HG03457 (cell line): Measurements from ENCODE around the gene NXF1.
A peak's percentile ranks its signal among the peaks of the same experiment; 100 is the strongest.
"Not testable (repeated sequence)": the region's sequence is repeated elsewhere in the genome, so short reads cannot be mapped to it uniquely, and the experiment has no call there.

Source experiments
- ATAC-seq: cut with Tn5 transposase; IDR thresholded peaks from one replicate; pipeline ENCODE4 v1.9.1; 2021; ENCODE audit warnings: moderate number of reproducible peaks; ENCODE audit not compliant: unreplicated experiment

NXF1 gene

DNA sequence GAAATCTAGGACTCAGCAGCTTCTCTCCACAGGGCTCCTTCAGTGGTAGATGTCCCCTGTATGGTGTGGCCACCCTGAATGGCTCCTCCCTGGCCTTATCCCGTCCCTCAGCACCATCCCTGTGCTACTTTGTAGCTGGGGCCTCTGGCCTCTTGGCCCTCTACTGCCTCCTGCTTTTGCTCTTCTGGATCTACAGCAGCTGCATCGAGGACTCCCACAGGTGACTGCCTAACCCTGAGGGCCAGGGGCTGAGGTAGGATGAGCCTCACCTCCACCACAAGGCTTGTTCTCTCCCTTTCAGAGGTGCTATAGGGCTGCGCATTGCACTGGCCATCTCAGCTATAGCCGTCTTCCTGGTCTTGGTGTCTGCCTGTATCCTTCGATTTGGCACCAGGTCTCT, 16.2 kb downstream of the NXF1 start:
- ATAC-seq: no peak

DNA sequence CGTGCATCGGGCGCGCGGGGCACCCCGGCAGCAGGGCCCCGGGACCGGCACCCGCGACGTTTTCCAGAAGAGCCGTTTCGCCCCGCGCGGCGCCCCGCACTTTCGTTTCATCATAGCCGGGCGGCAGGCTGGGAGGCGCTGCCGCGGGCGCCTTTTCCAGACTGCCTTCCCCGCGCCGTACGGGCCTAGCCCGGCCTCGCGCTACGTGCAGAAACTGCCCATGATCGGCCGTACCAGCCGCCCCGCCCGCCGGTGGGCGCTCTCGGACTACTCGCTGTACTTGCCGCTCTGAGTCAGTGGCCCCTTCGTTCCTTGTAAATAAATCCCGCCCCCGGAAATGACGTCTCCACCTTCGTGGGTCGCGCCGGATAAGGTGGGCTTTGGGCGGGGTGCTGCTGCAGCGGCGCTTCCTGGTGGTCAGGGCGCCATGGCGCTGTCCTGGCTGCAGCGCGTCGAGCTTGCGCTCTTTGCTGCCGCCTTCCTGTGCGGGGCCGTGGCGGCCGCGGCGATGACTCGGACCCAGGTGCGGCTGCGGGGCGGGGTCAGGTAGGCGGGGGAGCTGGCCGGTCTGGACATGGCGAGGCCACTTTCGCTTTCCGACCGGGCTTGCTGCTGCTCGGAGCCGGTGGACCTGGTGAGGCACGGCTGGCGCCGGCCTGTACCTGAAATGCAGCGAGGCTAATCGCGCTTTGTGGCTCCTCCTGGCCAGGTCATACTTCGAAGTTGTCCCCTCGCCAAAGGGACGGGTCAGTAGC, 18.1 kb downstream of the NXF1 start, which contains the start of gene TMEM179B:
Gene TMEM179B, plus strand, starts transcription at position 398 of the 755 bp plus-strand sequence. Its CDS starts 30 bp downstream, at position 428.
- peak; percentile 46 for ATAC-seq

DNA sequence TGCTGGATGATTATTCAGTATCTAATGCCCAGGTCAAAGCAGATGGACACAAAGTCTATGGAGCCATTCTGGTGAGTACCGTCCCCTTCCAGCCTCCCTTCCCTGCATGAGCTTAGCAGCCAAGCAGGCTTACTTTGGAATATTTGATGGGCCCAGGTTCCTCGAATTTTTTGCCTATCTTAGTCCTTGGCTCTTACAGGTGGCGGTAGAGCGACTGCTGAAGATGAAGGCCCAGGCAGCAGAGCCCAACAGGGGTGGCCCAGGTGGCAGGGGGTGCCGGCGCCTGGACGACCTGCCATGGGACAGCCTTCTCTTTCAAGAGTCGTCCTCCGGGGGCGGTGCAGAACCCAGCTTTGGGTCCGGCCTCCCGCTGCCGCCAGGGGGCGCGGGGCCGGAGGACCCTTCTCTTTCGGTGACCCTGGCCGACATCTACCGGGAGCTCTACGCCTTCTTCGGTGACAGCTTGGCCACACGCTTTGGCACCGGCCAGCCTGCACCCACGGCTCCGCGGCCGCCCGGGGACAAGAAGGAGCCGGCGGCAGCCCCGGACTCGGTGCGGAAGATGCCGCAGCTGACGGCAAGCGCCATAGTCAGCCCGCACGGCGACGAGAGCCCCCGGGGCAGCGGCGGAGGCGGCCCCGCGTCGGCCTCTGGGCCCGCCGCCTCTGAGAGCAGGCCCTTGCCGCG, 18.8 kb downstream of the NXF1 start:
- peak; percentile 45 for ATAC-seq

DNA sequence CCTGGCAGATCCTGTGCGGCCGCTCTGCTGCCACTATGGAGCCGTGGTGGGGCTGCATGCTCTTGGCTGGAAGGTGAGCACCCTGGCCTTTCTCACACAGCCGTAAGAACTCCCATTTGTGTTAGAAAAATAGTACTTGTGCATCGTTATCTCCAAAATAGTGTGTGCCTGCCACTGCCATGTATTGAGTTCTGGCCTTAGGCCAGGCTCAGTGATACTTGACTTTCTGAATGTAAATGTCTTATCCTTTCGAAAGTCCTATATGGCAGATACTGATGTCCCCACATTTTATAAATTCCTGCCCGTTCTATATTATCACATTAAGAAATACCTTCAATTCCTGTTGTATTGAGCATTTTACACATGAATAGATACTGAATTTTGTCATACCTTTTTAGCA, 22.5 kb downstream of the NXF1 start:
- ATAC-seq: no peak

DNA sequence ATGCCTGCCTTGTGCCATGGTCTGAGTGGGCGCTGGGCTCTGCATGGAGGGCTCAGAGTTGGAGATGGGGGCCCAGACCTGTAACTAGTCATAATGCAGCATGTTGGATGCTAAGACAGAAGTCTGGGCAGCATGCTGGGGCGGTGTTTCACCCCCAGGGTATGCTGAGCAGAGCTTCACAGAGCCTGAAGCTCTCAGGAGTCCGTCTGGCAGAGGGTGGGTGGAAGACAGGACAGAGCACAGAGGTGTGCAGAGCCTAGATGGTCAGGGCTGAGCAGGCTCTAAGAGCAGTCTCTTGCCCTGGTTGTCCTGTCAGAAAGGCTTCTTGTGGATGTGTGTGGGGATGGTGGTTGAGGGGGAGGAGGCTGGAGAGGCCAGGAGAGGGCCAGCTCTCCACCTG, 26.8 kb downstream of the NXF1 start:
- no peak for ATAC-seq

DNA sequence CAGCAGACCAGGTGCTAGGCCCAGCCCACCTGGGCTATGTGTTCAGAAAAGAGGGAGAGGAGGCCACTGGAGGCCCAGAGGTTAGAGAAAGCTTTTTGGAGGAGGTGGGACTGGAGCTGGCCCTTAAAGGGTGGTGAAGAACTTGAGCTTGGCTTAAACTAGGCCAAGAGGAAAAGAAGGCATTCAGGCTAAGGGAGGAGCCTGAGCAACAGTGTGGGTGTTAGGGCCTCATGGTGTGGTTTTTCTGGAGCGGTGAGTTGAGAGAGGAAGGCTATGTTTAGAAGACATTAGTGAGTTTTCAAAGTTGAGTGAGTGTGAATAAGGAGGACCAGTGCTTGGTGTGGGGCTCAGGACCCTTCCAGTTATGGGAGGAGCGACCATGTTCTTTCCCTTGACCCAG, 27.9 kb downstream of the NXF1 start:
- no peak for ATAC-seq

DNA sequence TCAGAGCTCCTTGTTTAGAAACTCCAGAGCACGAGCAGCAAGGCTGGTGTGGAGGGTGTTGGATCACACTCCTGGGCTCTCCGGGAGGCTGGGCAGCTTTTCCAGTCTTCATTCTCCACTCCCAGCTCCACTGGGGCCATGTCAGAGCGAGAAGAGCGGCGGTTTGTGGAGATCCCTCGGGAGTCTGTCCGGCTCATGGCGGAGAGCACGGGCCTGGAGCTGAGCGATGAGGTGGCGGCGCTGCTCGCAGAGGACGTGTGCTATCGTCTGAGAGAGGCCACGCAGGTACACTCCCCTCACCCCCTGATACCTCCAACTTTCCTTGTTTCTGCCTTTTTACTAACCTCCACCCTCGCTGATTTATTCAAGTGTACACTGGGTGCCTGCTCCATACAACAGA, 29.6 kb downstream of the NXF1 start:
- ATAC-seq: no peak

DNA sequence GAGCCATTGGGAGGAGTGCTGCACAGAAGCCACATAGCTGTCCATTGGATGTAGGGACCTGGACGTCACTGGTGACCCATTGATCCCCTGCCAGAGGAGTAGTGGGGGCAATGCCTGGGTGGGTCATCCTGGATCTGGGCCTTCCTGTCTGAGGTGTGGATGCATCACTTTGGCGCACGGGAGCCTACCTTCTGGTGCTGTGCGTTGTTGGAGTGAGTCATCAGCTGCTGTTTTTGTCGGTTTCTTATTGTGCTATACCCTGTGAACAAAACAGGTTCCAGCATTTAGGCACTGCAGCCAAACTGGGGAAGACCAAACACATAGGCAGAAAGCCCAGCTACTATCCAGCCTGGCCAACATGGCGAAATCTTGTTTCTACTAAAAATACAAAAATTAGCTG, 30.8 kb downstream of the NXF1 start:
- no peak for ATAC-seq

DNA sequence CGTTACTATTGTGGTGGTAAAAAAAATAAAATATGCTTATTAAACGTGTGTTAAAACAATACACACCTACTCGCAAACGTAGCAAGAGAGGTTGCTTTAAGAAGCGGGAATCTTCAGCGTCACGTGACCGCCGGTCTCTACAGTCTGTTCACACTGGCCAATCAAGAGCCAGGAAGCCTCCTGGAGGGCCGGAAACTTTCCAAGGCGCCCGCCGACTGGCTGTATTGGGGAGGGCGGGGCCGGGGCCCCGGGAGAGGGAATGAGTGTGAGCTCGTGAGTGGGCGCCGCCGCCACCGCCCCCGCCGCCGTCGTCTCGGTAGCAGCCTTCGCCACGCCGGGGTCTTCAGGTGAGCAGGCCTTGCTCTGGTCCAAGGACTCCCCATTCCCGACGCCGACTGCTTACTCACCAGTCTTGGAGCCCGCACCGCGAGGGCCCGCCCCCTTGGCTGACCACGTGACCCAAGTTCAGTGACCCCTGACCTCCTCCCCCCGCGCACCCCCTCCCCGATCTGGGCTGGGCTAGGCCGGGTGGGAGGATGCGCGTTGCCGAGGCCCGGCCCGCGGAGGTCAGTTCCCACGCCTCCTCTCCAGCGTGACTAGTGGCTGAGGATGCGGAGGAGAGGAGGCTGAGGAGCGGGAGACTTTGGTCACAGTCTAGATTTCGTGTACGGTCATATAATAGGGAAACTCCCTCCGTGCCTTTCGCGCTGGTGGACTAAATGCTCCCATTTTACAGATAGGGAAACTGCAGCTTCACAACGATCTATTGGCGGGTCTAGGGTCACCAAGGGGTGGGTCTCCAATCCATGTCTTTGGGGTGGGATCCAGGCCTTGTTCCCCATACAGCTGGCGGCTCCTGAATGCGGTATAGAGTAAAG, 33.9 kb downstream of the NXF1 start, which contains the start of gene TAF6L:
Gene TAF6L, plus strand, starts transcription at position 253 of the 878 bp plus-strand sequence. CDS start 4,388 bp downstream, outside the sequence.
- peak; percentile 53 for ATAC-seq

DNA sequence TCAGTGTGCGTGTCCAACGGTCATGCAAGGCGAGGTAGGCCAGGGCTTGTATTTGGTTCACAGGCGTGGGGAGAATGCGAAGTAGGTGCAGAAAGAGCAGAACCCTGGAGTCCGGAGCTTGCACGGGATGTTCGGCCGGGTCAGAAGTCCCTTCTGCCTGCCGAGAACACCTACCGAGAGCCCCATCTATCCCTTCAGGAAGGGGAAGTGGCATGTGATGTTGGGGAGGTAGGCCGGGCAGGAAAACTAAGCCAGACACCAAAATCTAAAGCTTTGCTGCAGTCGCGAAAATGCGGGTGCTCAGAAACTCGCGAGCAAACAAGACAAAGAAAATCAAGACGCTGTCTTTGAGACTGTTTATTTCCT, 34.5 kb downstream of the NXF1 start:
- ATAC-seq: no peak

DNA sequence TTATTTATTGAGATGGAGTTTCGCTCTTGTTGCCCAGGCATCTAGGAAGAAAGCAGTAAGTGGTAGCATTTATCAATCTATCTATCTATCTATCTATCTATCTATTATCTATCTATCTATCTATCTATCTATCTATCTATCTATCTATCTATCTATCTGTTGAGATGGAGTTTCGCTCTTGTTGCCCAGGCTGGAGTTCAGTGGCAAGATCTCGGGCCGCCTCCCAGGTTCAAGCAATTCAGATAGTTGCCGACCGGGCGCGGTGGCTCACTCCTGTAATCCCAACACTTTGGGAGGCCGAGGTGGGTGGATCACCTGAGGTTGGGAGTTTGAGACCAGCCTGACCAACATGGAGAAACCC, 44.4 kb downstream of the NXF1 start:
- not testable (repeated sequence) for ATAC-seq

DNA sequence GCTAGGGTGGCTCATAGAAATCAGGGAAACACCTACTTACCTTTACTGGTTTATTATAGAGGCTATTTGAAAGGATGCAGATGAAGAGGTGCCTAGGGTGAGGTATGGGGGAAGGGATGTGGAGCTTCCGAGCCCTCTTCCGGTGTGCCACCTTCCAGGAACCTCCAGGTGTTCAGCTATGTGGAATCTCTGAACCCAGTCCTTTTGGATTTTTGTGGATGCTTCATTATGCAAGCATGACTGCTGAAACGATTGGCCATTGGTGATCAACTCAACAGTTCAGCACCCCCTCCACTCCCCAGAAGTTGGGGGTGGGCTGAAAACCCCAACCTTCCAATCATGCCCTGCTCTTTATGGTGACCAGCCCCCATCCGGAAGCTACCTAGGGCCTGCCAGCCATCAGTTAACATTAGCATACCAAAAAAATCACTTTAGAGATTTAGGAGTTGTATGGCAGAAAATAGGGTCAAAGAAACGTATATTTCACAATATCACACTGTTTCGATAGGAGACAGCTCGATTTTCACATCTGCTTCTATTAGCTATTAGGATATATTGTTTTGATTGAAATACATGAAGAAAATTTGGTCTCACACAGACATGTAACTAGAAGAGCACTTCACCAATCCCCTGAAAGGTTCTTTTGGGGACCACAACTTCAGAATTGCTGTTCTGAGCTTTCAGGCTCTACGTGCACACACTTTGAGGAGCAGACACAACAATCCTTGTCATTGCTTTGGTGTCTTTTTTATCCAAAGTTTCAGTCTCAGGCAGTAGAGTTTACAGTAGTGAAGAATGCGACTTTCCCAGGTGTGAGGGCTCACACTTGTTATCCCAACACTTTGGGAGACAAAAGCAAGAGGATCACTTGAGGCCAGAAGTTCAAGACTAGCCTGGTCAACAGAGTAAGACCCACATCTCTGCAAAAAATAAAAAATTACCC, 47.1 kb downstream of the NXF1 start:
- no peak for ATAC-seq

DNA sequence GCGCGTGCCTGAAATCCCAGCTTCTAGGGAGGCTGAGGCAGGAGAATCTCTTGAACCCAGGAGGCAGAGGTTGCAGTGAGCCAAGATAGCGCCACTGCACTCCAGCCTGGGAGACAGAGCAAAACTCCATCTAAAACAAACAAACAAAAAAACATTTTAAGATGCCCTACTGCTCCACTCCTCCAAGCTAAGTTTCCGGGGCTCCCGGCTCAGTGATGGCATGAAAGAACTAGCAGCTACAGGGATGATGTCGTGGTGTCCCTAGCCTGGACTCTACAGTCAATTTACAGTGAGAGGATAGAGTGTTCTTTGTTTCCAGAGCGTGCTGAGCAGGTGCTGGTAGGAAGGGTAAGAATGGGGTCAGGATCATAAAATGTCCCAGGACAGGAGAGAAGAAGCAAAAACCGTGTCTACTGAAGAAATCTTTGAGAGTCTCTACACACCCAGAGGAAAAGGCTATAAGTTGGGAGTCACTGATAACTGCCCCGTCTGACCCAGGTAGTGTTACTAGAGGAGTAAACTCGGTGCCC, 50.1 kb downstream of the NXF1 start:
- ATAC-seq: no peak

DNA sequence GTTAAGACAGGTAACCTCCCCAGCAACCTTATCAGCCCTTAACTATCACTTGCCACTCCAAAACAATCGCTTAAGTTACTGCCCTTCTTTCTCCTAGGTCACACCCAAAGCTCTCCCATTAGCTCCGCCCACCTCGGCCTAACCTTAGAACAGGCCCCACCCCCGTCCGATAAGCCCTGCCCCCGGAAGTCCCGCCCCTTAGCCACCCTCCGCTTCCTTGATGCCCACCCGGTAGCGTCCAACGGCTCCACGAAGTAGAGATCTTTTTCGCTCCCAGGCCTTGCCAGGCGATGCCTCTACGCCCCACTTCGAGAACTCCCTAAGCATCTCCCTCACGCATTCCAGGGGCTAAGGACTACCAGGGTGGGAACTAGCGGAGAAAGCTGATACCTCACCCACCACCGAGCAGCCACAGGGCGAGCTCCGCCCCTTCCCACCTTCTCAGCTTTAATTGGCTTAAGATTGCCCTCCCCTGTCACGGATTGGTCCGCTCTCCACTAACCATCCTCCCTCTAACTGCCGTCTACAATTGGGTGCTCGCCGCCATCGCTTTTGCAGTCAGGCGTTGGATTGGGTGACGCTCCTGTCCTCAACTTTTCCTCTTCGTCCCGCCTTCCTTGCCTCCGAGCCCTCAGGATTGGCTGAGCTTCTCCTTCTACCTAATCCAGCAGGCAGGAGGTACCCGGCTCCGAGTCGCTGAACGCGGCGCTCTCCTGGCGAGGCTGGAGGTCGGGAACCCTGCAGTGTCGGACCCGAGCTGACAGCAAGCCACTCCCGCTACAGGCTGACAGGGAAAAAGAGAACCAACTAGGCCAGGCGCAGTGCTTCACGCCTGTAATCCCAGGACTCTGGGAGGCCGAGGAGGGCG, 51.3 kb downstream of the NXF1 start, which contains the start of gene ZBTB3:
Gene ZBTB3, minus strand, starts transcription at position 425 of the 868 bp plus-strand sequence. CDS start 496 bp downstream, outside the sequence.
- ATAC-seq: peak; percentile 77

DNA sequence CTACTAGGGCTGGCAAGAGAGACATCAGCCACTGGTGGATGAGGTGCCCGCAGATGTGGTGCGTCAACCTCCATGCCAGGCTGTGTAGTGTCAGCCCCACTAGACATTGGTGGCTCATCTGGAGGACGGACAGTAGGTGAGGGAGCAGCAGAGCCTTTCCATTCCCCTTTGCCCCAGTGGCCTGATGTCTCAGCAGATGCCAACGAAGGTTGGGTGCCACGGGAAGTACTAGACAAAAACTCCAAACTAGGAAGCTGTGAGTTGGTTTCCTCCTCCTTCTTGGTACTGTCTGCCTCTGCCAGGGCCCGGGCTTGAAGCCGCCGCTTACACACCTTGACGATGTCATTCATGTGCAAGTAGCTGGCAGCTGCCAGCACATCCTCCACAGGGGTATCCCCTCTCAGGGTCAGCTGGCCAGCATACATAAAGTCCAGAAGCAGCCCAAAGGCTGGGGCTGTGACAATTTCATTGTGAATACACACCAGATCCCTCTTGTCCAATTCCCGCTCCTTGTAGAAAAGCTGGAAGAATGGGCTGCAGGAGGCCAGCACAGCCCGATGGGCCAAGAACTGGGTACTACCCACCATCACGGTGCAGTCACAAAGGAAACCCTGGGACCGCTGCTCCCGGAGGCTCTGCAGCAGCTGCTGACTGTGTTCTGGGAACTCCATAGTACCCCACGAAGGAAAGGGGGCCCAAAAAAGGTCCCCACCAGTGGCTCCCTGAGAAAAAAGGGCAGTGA, 52.1 kb downstream of the NXF1 start:
- ATAC-seq: no peak

DNA sequence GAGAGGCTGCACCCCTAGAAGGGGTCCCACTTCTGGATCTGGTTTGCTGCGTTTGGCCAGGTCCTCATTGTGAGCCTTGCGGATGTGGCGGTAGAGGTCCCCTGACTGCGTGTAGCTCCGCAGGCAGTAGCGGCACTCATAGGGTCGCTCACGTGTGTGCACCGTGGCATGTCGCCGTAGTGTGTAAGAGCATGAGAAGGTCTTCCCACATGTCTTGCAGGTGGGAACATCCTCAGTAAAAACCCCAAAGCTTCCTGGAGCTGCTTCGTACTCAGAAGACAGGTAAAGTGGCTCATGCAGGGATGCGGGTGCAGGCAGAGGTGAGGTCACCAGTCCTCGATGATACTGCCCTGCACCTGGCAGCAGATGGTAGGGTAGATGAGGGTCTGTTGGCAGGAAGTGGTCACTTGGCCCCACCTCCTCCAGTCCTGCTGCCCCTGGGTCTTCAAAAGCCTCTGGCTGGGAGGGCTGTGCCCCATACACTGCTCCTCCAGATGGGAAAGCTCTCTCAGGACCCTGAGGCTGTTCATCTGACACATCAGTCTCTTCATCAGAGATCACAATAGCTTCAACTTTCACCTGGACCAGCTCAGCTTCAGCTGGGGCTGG, 53.0 kb downstream of the NXF1 start:
- ATAC-seq: no peak

DNA sequence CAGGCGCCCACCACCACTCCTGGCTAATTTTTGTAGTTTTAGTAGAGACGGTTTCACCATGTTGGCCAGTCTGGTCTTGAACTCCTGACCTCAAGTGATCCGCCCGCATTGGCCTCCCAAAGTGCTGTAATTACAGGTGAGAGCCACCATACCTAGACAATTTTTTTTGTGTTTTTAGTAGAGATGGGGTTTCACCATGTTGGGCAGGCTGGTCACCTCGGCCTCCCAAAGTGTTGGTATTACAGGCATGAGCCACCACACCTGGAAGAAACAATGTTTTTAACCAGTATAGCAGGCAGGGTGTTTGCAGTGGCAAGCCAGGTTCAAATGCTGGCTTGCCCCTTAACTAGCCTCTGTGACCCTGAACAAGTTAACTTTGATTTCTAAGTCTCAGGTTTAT, 55.3 kb downstream of the NXF1 start:
- not testable (repeated sequence) for ATAC-seq
